ENCODE measurements around the gene OCIAD2.
"Not testable (repeated sequence)": the region's sequence is repeated elsewhere in the genome, so short reads cannot be mapped to it uniquely, and the experiment has no call there.

OCIAD2 gene, protein sequence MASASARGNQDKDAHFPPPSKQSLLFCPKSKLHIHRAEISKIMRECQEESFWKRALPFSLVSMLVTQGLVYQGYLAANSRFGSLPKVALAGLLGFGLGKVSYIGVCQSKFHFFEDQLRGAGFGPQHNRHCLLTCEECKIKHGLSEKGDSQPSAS

DNA sequence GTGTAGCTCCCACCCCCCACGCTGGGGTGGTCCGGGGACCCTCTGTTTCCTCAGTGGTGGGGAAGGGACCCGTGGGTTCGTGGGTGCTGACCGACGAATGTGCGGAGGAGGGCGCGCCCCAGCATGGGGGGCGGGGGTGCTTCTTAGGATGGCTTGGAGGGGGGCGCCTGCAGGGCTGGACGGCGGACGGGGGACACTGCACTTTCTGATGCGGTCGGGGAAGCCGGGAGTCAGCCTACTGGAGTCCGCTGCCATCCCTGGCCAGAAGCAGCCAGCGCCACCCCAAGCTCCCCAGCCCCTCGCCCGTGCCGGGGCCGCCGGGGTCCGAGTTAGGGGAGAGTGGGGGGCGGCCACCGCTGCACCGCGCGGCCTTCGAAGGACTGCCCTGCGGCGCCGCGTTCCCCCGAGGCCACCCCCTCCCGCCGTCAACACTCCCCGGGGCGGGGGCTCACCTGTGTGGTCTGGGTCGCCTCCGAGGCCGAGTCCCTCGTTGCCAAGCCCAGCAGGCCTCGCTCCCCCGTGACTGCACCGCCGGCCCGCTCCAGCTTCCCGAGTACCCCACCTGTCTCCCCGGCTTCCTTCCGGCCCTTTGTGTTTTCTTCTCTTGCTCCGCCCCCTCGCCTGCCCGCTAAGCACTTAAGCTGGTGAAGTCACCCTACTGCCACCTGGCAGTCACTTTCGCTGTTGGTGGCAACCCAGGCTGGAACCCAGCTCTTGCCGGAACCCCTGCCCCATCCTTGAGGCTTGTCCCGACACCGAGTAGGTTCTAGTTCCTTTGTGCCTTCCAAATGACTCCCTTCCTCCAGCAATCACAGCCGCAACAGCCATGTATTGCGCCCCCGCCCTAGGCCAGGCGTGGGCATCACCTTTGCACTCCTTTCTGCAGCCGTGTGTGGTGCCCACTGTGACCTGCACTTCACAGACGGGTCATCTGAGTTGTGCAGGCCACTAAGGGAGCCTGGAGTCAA, at the start of gene OCIAD2:
OCIAD2 (minus strand) TSS at position 569 of the 968 bp plus-strand sequence. CDS start 2,225 bp downstream, outside the sequence.
- no peak for DNase-seq

DNA sequence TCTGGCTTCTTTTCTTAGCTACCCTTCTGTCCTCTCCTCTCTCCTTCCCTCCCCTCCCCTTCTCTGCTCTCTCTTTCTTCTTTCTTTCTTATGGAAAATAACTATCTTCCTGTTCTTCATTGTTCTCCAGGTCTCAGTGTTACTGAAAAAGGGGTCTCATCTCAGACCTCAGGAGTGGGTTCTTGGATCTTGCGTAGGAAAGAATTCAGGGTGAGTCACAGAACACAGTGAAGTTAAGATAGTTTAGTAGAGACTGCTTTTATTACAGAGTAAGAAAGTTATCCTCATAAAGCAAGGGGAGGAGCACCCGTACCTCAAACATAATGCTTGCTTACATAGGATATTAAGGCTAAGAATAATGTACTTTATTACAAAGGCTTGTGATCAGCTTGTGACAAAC, 47.7 kb upstream of the OCIAD2 start:
- DNase-seq, result no peak

DNA sequence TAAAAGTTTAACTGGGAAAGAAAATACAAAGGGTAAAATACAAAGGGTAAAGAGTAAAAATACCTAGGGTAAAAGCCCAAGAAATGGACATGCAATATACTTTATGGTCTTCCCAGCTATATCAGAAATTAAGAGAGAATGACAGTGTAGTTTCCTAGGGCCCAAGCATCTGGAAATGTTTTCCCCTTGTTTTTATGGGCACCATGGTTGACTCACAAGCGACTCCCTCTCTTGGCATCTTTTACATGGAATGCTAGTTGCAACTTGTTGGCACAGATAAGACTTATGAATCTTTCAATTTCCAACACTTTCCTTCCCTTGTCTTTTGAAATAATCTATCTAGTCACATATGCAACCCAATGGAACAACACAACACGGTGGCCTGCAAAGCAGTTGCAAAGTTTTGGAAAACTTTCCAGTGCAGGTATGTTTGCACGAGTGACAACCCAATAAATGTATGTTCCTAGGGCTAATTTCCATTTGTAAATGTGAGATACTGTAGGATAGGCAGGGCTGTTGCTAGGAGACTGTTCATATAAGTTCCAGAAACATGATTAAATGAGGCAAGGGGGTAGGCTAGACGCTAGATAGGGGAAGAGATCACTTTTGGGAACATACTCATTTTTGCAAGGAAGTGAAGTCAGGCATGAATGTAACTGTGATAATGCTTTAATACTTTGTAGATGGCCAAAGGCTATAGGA, 43.1 kb upstream of the OCIAD2 start:
- no peak for DNase-seq

DNA sequence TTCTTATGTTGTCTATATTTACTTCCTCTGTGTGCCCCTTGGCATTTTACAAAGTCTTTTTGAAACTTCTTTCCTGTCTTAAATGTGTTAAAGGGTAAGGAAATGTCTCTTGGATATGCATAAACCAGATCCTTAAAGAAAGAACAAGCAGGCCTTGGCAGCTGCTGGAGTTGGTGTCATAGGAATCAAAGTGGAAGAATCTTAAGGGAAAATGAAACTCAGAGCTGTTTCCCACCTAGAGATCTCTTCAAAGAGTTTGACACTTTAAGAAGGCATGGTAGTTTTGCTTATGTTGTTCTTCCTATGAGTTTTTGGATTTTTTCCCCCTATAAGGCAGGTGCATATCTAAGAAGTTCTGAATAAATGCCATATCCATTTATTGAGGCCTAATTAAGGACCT, 42.5 kb upstream of the OCIAD2 start:
- DNase-seq, result no peak

DNA sequence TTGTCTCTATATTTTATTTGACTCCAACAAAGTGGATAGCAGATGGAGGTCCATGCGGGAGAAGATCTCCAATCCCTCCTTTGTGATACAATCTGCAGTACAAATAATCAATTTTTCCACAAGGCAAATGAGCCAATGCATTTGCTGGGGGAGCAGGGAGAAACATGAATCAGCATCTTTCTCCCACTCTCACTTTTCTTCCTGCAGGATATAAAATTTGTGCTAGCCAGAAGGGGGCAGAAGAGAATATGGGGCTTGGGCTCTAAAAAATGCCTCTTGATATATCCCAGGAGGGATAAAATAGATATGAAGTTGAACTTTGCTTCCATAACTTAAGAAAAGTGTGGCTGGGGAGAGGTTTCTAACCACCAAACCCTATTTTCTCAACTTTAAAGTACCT, 41.2 kb upstream of the OCIAD2 start:
- DNase-seq, result no peak

DNA sequence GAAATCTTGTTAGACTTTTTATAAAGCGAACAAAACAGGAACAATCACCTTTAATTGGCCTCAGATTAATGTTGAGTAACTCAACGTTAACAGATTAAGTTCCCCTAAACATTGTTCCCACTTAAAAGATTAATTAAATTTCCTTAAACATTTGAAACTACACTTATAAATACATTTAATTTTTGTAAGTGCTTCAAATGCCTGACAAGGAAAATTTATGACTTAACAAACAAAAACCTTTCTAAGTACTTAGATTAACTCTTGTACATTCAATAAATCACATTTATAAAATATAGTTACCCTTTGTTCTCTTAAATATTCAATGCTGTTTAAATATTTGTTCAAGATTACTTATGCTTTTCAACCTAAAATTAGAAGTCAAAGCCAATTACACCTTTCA, 39.4 kb upstream of the OCIAD2 start:
- DNase-seq, result no peak

DNA sequence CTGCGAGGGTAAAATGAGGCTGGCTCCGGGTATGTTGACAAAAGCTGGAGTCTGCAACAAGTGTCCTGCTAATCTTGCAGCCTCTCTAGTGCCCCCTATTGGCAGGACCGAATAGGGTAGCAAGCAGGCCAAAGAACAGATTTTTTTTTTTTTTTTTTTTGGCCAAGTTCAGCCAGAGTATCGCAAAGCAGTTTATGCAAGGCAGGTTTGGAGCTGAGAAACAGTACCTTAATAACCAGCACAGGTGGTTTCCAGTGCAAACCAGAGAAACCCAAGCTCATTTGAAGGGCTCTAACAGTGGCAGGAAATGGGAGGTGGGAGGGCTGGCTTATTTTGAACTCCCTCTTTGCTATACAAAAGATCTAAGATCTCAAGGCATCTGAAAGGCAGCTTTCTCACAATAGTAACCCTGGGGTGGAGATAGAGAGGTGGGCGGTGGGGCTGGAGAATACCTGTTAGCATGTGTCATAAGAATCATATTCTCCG, 38.2 kb upstream of the OCIAD2 start:
- no peak for DNase-seq

DNA sequence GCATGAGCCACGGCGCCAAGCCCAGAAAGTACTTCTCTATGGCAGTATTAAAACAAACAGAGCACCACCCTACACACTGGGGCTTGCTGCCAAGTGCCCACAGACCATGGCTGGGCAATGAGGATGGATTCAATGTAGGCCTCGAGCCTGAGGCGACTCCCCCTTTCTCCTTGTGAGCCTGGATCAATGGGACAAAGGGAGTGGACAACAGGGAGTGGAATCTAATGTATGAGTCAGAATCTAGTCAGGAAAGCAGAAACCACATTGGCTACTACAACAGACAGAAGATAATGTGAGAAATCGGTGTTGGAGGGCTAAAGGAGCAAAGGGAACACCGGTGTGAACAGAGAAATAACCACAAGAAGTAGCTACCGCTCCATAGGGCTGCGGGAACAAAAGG, 37.7 kb upstream of the OCIAD2 start:
- DNase-seq, result no peak

DNA sequence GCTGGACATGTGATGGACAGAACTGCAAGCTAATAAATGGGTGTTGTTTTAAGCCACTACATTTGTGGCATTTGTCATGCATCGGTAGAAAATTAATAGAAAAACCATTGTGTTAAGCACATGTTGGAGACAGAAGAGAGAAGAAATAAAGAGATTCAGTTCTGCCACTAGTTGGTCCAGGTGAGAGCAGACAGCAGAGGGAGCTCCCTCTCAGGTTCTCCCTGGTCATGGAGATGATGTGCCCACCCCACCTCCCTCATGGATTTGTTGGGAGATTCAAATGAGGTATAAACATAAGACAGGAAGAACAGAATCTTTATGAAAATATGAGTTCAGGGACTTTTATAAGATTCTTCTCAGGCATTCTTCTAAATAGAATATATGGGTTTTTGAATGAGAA, 36.8 kb upstream of the OCIAD2 start:
- DNase-seq, result no peak

DNA sequence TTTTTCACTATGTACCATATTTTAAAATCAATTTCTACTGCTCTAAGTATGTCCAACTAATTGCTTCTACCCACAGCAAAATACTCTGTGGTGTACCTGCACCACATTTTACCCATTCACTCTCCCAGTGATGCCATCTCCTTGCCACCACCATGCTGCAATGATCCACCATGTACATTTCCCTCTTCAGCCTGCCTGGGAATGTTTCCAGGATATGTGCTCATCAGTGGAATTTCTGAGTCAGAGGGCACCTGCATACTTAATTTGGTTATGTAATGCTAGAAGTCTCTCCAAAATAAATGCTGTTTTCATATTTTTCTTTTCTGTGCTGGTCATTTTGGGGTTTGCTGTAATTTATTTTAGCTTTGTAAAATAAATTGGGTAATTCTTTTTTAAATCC, 33.2 kb upstream of the OCIAD2 start:
- no peak for DNase-seq

DNA sequence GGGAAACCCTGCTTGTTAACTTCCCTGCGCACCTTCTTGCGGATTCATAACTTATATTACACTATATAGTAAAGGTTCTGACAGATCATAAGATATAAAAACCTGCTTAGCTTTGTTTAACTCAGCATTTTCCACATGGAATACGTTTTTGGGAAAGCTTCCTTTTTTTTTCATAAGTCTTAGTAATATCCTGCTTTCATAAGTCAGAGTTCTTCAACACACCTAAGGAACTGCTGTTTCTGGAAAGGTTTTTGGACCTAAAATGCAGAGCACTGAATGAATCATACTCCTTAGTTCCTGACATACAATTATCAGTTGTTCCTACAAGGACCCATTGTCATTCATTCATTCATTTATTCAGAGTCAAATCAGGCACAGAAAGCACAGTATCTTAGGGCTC, 32.3 kb upstream of the OCIAD2 start:
- no peak for DNase-seq

DNA sequence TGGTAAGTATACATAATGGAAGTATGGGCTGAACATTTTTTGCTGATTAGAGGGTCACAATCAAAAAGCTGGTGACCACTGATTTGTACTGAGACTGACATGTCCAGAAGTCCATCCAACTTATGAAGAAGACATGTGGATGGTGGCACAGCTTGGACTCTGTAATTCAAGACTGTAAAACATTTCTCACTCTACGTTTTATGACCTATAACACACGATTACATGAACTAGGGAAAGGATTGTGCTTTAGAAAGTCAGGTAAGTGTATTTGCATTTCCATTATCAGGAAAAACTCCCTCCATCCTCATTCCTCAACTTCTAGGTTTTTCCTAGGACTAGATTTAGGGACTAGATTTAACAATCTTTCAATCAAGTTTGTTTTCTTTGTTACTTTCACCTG, 30.5 kb upstream of the OCIAD2 start:
- DNase-seq, result no peak

DNA sequence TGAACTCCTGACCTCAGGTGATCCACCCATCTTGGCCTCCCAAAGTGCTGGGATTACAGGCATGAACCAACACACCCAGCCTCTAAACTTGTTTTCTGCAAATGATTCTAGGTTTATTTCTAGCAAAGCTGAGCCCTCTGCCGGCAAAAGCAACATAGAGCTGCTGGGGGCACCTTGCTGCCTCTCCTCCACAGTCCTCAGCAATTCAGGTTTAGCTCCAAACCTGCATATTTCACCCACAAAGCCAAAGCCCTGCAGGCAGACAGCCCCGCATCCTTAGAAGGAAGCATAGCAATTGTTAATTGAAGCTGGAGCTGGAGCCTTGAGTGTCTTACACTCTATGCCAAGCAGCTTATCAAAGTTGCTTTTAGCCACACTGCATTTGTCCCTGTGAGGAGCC, 24.9 kb upstream of the OCIAD2 start:
- no peak for DNase-seq

DNA sequence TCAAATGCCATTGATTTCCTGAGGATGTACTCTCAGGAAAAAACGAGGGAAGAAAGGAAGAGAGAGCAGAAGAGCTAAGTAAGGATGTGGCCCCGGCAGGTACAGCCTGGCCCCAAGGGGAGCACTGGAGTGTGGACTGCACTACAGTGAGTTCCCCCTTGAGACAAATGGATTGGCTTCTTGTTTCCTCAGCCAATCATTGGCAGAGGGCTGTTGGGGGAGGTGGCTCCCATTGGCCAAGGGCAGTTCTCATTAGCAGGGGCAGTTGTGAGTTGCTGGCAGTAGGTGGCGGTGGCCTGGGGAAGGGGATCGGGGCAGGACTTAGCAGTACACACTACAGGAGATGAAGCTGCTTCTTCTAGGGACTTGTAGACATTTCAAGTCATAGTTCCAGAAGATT, 24.1 kb upstream of the OCIAD2 start:
- no peak for DNase-seq

DNA sequence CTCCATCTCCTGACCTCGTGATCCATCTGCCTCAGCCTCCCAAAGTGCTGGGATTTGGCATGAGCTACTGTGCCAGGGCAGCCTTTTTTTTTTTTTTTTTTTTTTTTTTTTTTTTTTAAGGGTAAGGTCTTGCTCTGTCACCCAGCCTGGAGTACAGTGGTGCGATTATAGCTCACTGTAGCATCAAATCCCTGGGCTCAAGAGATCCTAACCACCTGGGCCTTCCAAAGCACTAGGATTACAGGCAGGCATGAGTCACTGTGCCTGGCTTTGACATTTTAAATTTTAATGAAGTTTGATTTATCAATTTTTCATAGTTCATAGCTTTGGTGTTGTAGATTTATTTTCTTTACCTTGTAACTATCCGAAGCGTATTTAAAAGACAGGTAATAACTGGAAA, 17.8 kb upstream of the OCIAD2 start:
- no peak for DNase-seq

DNA sequence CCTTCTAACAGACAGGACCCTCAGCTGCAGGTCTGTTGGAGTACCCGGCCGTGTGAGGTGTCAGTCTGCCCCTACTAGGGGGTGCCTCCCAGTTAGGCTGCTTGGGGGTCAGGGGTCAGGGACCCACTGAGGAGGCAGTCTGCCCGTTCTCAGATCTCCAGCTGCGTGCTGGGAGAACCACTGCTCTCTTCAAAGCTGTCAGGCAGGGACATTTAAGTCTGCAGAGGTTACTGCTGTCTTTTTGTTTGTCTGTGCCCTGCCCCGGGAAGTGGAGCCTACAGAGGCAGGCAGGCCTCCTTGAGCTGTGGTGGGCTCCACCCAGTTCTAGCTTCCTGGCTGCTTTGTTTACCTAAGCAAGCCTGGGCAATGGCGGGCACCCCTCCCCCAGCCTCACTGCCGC, 16.5 kb upstream of the OCIAD2 start:
- DNase-seq, result not testable (repeated sequence)

DNA sequence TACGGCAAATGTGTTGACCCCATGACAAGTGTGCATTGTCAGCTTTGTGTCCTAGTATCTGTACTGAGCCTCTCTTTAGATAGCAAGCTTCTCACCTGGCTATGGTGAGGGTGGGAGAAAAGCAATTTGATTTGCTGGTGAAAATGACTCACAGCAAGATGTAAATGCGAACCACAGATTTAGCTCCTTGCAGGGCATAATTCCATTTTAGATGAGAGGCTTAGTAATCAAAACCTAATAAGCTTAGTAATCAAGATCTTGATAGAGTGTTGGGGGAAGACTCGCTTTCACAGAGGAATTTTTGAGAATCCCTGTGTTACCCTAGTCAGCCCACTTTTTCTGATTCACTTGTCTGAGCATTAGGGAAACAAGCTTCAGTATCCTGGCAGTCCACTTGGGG, 7.7 kb upstream of the OCIAD2 start:
- DNase-seq, result no peak

DNA sequence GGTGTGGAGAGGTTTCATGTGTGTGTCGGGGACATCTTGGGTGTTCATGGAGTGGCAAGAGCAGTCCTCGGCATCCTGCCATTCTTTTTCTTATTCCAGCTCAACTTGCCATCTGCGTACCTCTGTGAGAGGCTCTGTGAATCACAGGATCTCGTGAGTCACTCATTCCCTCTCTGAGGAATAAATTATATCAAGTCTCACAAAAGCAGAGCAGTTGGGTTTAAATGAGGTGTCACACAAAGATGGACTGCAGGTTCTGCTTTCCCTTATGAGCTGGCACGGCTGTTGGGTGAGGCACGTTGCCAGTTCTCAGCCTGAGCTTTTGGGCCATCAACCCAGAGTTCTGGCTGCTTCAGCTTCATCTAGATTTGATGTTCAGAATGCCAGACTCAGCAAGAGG, 6.8 kb upstream of the OCIAD2 start:
- peak in 1 of 2 experiments; percentile 12 for DNase-seq

DNA sequence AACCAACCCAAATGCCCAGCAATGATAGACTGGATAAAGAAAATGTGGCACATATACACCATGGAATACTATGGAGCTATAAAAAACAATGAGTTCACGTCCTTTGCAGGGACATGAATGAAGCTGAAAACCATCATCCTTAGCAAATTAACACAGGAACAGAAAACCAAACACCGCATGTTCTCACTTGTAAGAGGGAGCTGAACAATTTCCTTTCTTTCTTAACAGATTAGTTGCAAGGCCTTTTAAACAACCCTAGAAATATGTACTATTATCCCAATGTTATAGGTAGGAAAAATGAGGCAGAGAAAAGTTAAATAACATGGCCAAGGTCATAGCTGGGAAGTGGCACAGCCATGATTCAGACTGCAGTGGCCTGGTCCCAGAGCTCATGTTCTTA, 5.8 kb upstream of the OCIAD2 start:
- no peak for DNase-seq

DNA sequence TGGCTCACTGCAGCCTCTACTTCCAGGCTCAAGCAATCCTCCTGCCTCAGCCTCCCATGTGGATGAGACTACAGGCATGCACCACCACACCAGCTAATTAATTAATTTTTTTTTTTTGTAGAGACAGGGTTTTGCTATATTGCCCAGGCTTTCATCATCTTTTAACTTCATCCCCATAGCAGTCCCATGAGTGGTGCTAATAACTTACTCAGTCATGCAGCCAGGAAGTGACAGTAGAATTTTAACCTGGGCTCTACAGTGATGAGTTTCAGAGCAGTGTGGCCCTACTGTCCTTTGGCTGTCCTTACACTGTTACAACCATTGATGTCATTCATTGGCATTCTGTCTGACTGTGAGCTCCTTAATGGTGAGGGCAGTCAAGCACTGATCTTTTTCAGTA, 3.9 kb upstream of the OCIAD2 start:
- no peak for DNase-seq

DNA sequence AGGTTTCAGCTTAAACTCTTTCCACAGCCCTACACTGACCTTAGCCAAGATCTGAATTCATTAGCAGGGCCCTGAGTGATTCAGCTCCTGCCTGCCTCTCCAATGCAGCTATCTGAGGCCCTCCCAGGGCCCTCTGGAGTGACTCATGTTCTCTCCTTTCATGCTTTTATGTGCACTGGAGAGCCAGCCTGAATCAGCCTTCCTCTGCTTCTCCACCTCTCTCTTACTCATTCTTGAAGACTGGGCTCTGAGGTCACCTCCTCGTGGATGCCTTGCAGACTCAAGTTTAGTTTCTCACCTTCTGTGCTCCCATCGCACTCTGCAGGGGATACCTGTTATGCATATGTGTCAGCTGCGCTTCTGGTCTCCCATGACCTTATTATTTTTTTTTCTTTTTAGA, 3.1 kb upstream of the OCIAD2 start:
- no peak for DNase-seq

DNA sequence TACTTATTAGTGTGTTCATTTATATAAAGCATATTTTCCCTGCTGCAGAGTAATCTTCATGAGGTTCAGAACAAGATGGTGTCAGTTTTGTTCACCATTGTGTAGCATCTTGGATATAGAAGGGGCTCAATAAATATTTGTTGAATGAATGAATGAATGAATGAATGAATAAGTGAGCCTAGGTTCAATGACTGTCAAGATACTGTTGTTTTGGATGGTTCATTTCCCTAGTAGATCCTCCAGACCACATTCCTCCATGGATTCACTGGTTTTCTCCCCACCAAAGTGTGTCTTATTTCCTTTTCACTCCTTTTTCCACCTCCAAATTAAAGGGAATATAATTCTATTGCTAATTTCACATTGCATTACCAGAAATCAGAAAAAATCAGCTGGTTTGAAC, 2.1 kb upstream of the OCIAD2 start:
- no peak for DNase-seq

DNA sequence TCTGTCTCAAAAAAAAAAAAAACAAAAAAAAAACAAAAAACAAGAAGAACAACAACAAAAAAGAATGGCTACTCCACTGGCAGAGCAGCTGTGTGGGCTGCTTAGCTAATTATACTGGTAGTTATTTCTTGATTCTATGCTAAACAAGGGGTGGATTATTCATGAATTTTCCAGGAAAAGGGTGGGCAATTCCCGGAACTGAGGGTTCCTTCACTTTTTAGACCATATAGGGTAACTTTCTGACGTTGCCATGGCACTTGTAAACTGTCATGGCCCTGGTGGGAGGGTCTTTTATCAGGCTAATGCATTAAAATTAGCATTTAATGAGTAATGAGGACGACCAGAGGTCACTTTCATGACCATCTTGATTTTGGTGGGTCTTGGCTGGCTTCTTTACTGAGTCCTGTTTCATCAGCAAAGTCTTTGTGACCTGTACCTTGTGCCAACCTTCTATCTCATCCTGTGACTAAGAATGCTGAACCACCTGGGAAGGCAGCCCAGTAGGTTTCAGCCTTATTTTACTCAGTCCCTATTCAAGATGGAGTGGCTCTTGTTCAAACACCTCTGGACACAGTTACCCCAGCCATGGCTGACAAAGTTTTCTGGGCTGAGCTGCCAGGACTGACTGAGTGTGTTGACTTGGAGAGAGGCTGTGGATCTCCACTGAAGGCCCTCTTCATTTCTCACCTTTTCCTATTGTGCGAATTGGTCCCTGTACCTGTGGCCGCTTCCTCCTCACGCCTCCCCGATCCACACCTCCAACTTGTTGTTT, 1.3 kb upstream of the OCIAD2 start:
- DNase-seq, result no peak

Measured in cerebellar nuclear complex (tissue), 1 donor.